Endothelial cell of umbilical vein (primary cell): Measurements from ENCODE around the gene ALK. TPM values are rescaled to one million over a fixed set of nuclear protein-coding genes. Genes with fewer than 3 reads are reported as not detected.

Experiments
- BruUV-seq: library from RNA; stranded (reverse); fragments of 400-500 nt; replicated peaks from 2 replicates; lab custom pipeline; 2021; lab: Mats Ljungman, UMichigan
- CTCF ChIA-PET: fragments of 300-600, 350-600 bp; sonication (Branson Sonifier 250); formaldehyde crosslinking; loops from one replicate; lab custom pipeline; 2021; ENCODE audit warnings: antibody characterized with exemption, inconsistent platforms; lab: Charles Lee
- POLR2A ChIA-PET: fragments of 300-600, 350-600 bp; sonication (Branson Sonifier 250); formaldehyde crosslinking; loops from one replicate; lab custom pipeline; 2021; ENCODE audit warnings: antibody characterized with exemption, inconsistent platforms; lab: Charles Lee
- DNase-seq: peaks from one replicate; pipeline ENCODE4 v3.0.0-alpha.2; 2011; ENCODE audit warnings: low read depth, low spot score
- FAIRE-seq: peaks from 2 replicates; lab custom pipeline; 2011; peaks lifted over from hg19 to GRCh38; lab: Jason Lieb, UNC
- H2AFZ ChIP-seq: 2 replicates; pipeline ENCODE4 v1.6.0; 2012; ENCODE audit warnings: low read depth, low read length, control low read depth, inconsistent platforms
- H3K27ac ChIP-seq: 2 replicates; pipeline ENCODE4 v1.5.1; 2011; ENCODE audit warnings: low read depth, mild to moderate bottlenecking, control low read depth, low read length, moderate library complexity; ENCODE audit not compliant: insufficient read depth
- H3K27me3 ChIP-seq, 2 experiments: 2 replicates each; pipeline versions ENCODE4 v1.6.0 to v1.6.1; 2011; ENCODE audit warnings: low read length in 2 of 2, mixed read lengths in 1 of 2; ENCODE audit not compliant: control insufficient read depth in 2 of 2, insufficient read depth in 2 of 2
- H3K36me3 ChIP-seq, 2 experiments: 2 replicates in 1 of 2; 3 replicates in 1 of 2; pipeline ENCODE4 v1.5.1; 2011; ENCODE audit warnings: low read length in 2 of 2, mild to moderate bottlenecking in 1 of 2, moderate library complexity in 1 of 2; ENCODE audit not compliant: control insufficient read depth in 2 of 2, insufficient read depth in 2 of 2; ENCODE audit errors: extremely low read depth in 1 of 2
- H3K4me1 ChIP-seq: 3 replicates; pipeline ENCODE4 v1.5.1; 2011; ENCODE audit warnings: mild to moderate bottlenecking, low read length; ENCODE audit not compliant: control insufficient read depth, insufficient read depth; ENCODE audit errors: extremely low read depth
- H3K4me2 ChIP-seq: 2 replicates; pipeline ENCODE4 v1.6.1; 2011; ENCODE audit warnings: low read length, control low read depth, mixed read lengths; ENCODE audit not compliant: insufficient read depth
- H3K4me3 ChIP-seq, 3 experiments: fragments of 200-600 bp in 1 of 3; sonication (generic), shearing (Covaris generic) in 1 of 3; replicated peaks in 1 of 3; 2 replicates each; pipeline ENCODE4 v1.5.1; 2011 to 2016; ENCODE audit warnings: control low read depth in 3 of 3, low read length in 3 of 3, mild to moderate bottlenecking in 2 of 3, inconsistent platforms in 1 of 3, low read depth in 1 of 3, moderate library complexity in 1 of 3; ENCODE audit not compliant: insufficient read depth in 1 of 3
- H3K79me2 ChIP-seq: 2 replicates; pipeline ENCODE4 v1.6.0; 2012; ENCODE audit warnings: low read length, inconsistent platforms; ENCODE audit not compliant: control insufficient read depth, insufficient read depth
- H3K9ac ChIP-seq: replicated peaks from 2 replicates; pipeline ENCODE3; 2011; ENCODE audit warnings: low read length, control low read depth; ENCODE audit not compliant: insufficient read depth; ENCODE audit errors: extremely low read depth
- H3K9me1 ChIP-seq: replicated peaks from 3 replicates; pipeline ENCODE4 v1.6.0; 2011; ENCODE audit warnings: mild to moderate bottlenecking, low read length; ENCODE audit not compliant: control insufficient read depth, insufficient read depth; ENCODE audit errors: extremely low read depth
- H3K9me3 ChIP-seq: replicated peaks from 2 replicates; pipeline ENCODE4 v1.5.1; 2012; ENCODE audit warnings: low read length, inconsistent platforms; ENCODE audit not compliant: control insufficient read depth, insufficient read depth
- H4K20me1 ChIP-seq: replicated peaks from 2 replicates; pipeline ENCODE3; 2011; ENCODE audit warnings: mild to moderate bottlenecking, low read length; ENCODE audit not compliant: control insufficient read depth, insufficient read depth; ENCODE audit errors: extremely low read depth
- JUN ChIP-seq: IDR thresholded peaks from 2 replicates; pipeline ENCODE4 v1.6.1; 2011; ENCODE audit warnings: borderline replicate concordance, low read depth; ENCODE audit not compliant: insufficient read length, insufficient read depth
- POLR2AphosphoS5 ChIP-seq: IDR thresholded peaks from 2 replicates; pipeline ENCODE4 v1.6.1; 2012; ENCODE audit warnings: low read depth, mild to moderate bottlenecking, control low read depth, low read length, moderate library complexity; ENCODE audit not compliant: insufficient read depth
- dilution Hi-C: fragments of 300-500 bp; cut with MboI; formaldehyde crosslinking; loops from one replicate; pipeline ENCODE4 v1.15.0; 2019; ENCODE audit warnings: low sequenced_read_pairs; ENCODE audit not compliant: extremely low pct_ligation_motif_present
- intact Hi-C: fragments of 100-400 bp; cut with micrococcal nuclease; formaldehyde crosslinking; loops from one replicate; pipeline ENCODE4 v1.10.0; 2022
- polyA plus RNA-seq, 4 experiments: library from polyadenylated mRNA; depleted of rRNA in 3 of 4; stranded (reverse) in 3 of 4; unstranded in 1 of 4; fragments of >200 nt; gene quantifications; 2 replicates each; pipeline versions ENCODE4 v1.2.1 to v1.2.3, GENCODE V29; 2011 to 2012; ENCODE audit warnings: missing spikeins in 1 of 4
- total RNA-seq: library from RNA; stranded (reverse); gene quantifications from 2 replicates; pipeline ENCODE4 v1.2.3, GENCODE V29; 2021

Gene ALK
- total and polyA plus RNA-seq, 2 donors (not counting 3 experiments of a cell fraction or from before 2014, with no cell fraction given) = not detected

DNA sequence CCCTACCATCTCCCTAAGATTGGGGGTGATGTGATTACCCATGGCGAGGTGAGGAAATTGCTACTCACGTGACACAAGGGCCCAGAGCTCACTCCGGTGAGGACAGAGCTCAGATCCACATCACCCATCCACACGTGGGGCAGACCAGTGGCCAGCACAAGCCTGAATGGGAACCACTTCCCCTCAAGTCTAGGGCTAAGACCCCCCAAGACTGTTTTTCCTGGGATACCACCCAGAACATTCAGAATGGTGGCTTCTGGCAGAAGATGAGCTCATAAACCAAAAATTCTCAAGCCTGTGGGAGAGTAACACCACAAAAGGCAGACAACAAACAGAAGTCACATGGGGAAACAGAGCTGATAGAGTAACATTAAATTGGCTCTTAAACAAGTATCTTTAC is 321.4 kb downstream of the ALK start:
- Histone ChIP-seq H3K4me3 (no peak overlapping the region), H3K27me3 (no peaks in the 10 kb centered on the region), H4K20me1 (no peaks in the 10 kb centered on the region), H3K79me2 (no peaks in the 10 kb centered on the region), H3K4me2 (no peak overlapping the region), H2AFZ (no peak overlapping the region), H3K27ac (no peak overlapping the region), H3K36me3 (no peaks in the 10 kb centered on the region), H3K9ac (no peak overlapping the region), H3K9me3 (no peaks in the 10 kb centered on the region), H3K9me1 (no peaks in the 10 kb centered on the region), H3K4me1 (no peaks in the 10 kb centered on the region)
- intact Hi-C loops (no loop called here), dilution Hi-C loops (no loop called here)
- ChIA-PET POLR2A (no interaction called here), CTCF (no interaction called here)
- no peak for DNase-seq
- no peak for FAIRE-seq
- TF ChIP-seq POLR2AphosphoS5 (no peak), JUN (no peak)
- no TSS peak for BruUV-seq

DNA sequence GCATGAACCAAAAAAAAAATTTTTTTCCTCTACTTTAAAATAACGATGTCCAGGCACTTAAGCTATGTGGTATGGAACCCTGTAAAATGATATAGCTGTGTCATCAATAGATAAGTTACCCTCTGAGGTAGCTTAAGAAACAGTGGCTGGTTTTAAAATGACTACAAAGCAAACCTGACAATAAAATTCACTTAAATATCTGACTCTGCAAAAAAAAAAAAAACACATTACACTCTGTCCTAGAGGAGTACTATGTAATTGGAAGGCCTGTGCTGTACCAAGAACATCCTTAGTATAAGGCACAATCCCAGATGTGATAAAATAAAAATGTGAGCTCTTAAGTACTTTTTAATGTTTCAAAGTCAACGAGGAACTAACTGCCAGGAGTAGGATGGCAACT is 322.4 kb downstream of the ALK start:
- Histone ChIP-seq H3K4me1 (no peaks in the 10 kb centered on the region), H3K4me2 (no peak overlapping the region), H3K36me3 (no peaks in the 10 kb centered on the region), H3K4me3 (no peak overlapping the region), H3K27me3 (no peaks in the 10 kb centered on the region), H3K9ac (no peak overlapping the region), H3K9me1 (no peaks in the 10 kb centered on the region), H3K27ac (no peak overlapping the region), H3K9me3 (no peaks in the 10 kb centered on the region), H4K20me1 (no peaks in the 10 kb centered on the region), H3K79me2 (no peaks in the 10 kb centered on the region), H2AFZ (no peak overlapping the region)
- intact Hi-C loops (no loop called here), dilution Hi-C loops (no loop called here)
- ChIA-PET POLR2A (no interaction called here), CTCF (no interaction called here)
- no TSS peak for BruUV-seq
- DNase-seq = no peak
- FAIRE-seq = no peak
- no peak for TF ChIP-seq JUN
